GM21367 (cell line): ENCODE measurements around the gene ELAVL2.

Experiments
- ATAC-seq: cut with Tn5 transposase; IDR thresholded peaks from one replicate; pipeline ENCODE4 v1.9.1; 2021; ENCODE audit not compliant: unreplicated experiment

ELAVL2 gene

GRCh38 chr9:23821375-23822181 is 4.5 kb downstream of the ELAVL2 start:
- ATAC-seq = no peak

- ATAC-seq = no peak
These were observed 5.3 kb downstream of the ELAVL2 start for GRCh38 chr9:23820451-23821374.

GRCh38 chr9:23819403-23819802 is 6.6 kb downstream of the ELAVL2 start:
- ATAC-seq = no peak

- ATAC-seq = no peak
These were observed 11.8 kb downstream of the ELAVL2 start for GRCh38 chr9:23814243-23814642.

GRCh38 chr9:23812673-23813072 is 13.4 kb downstream of the ELAVL2 start:
- ATAC-seq = no peak

- no peak for ATAC-seq
These were observed 14.4 kb downstream of the ELAVL2 start for GRCh38 chr9:23811633-23812032.

- ATAC-seq = no peak
These were observed 22.8 kb downstream of the ELAVL2 start for GRCh38 chr9:23803216-23803615.

GRCh38 chr9:23801523-23801922 is 24.5 kb downstream of the ELAVL2 start:
- ATAC-seq = no peak

GRCh38 chr9:23799521-23799920 is 26.5 kb downstream of the ELAVL2 start:
- no peak for ATAC-seq

GRCh38 chr9:23798325-23798724 is 27.7 kb downstream of the ELAVL2 start:
- no peak for ATAC-seq

GRCh38 chr9:23796209-23796608 is 29.8 kb downstream of the ELAVL2 start:
- ATAC-seq = no peak

- ATAC-seq = no peak
These were observed 35.4 kb downstream of the ELAVL2 start for GRCh38 chr9:23790351-23791260.

- ATAC-seq = no peak
These were observed 36.3 kb downstream of the ELAVL2 start for GRCh38 chr9:23789529-23790254.

GRCh38 chr9:23784962-23785361 is 41.1 kb downstream of the ELAVL2 start:
- ATAC-seq = no peak

- ATAC-seq = no peak
These were observed 42.5 kb downstream of the ELAVL2 start for GRCh38 chr9:23783509-23783908.

GRCh38 chr9:23779220-23779619 is 46.8 kb downstream of the ELAVL2 start:
- no peak for ATAC-seq

GRCh38 chr9:23777328-23777727 is 48.7 kb downstream of the ELAVL2 start:
- ATAC-seq = no peak

GRCh38 chr9:23775549-23775948 is 50.5 kb downstream of the ELAVL2 start:
- ATAC-seq = no peak

GRCh38 chr9:23774266-23774665 is 51.8 kb downstream of the ELAVL2 start:
- ATAC-seq = no peak

- no peak for ATAC-seq
These were observed 53.7 kb downstream of the ELAVL2 start for GRCh38 chr9:23772385-23772783.
